ENCODE data around the gene MATR3.

GRCh38 chr5:139297439-139298133, 4.0 kb downstream of the MATR3 start:
- TF ChIP-seq POLR2A (IDR thresholded peaks at IDR 0.05): no peak
- TF ChIP-seq POLR2AphosphoS5 (IDR thresholded peaks at IDR 0.05): no peak

Measured in gastroesophageal sphincter (tissue), 2 donors.